ENCODE results near the gene TBX18. TPM values are rescaled to one million over a fixed set of nuclear protein-coding genes. Genes with fewer than 3 reads are reported as not detected.

Gene TBX18
- total RNA-seq, 1 experiment from 2014 or later = not detected

DNA sequence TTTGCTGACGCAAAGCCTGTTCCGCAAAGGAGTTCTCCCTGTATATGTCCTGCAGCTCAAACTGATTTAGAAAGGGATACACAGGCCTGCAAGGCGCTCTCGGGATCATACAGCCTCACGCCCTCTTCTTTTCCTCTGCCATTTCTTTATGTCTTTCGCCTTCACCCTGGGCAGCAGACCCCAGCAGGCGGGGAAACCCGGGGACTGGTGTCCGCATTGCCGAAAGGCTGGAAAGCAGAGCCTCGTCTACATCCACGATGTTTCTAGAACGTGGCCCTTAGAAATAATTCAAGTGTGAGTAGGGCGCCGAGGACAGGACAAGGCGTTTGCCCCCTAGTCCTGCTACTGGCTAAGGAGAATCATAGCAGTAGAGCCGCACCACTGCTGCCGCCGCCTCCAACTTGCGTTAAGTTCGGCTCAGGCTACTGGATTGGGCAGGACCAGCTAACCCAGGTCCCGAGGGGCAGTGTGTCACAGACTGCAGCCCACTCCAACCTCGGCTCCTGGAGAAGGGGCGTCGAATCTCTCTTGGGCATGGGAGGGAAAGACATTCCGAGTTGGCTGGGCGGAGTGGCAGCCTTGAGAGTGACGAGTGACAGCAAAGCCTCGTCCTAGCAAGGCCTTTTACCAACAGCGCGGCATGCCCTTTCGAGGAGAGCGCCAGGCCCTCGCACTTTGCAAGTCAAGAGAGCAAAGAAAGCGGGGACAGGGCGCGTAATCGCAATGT is 2.6 kb upstream of the TBX18 start:
- Histone ChIP-seq H3K9ac (ENCODE audit: extremely low read depth, insufficient read length, low read length) (no peak overlapping the region), H2AK5ac (ENCODE audit: insufficient read length, low read length) (no peak overlapping the region), H3T11ph (ENCODE audit: low read length) (no peak overlapping the region), H3K27ac (ENCODE audit: insufficient read length, low read depth, low read length) (no peak overlapping the region), H3K4me1 (ENCODE audit: insufficient read depth, low read length) (no peaks in the 10 kb centered on the region; the same call in 1 of the 2 replicates), H3K79me2 (ENCODE audit: insufficient read depth, low read length) (no peaks in the 10 kb centered on the region), H4K20me1 (ENCODE audit: control insufficient read depth, insufficient read depth, insufficient read length) (no peaks in the 10 kb centered on the region), H3K27me3 (ENCODE audit: insufficient read depth, low read length) (peaks cover 77% of the 10 kb centered on the region), H2BK20ac (ENCODE audit: low read depth, low read length, poor library complexity, severe bottlenecking) (no peak overlapping the region), H2AFZ (ENCODE audit: low read length) (no peak overlapping the region), H3K14ac (ENCODE audit: insufficient read depth, low read length) (no peak overlapping the region), H3K4me2 (ENCODE audit: insufficient read depth, insufficient read length, low read length) (peak overlapping the region; percentile 28), H4K5ac (ENCODE audit: insufficient read length, low read depth, low read length) (no peak overlapping the region), H3K79me1 (ENCODE audit: insufficient read depth, low read depth, low read length, poor library complexity, severe bottlenecking) (no peaks in the 10 kb centered on the region), H3K23ac (ENCODE audit: insufficient read length, low read depth, low read length) (no peak overlapping the region), H3K18ac (ENCODE audit: insufficient read length, low read depth, low read length) (no peak overlapping the region), H2BK120ac (ENCODE audit: low read depth, low read length, poor library complexity, severe bottlenecking) (no peak overlapping the region), H2BK5ac (ENCODE audit: insufficient read length, low read length) (no peak overlapping the region), H3K9me3 (ENCODE audit: control insufficient read depth, low read depth, low read length) (no peaks in the 10 kb centered on the region), H3K56ac (ENCODE audit: insufficient read length, low read depth, low read length) (no peak overlapping the region), H3K23me2 (ENCODE audit: insufficient read length, low read depth, low read length, poor library complexity, severe bottlenecking) (peaks cover 25% of the 10 kb centered on the region), H2BK15ac (ENCODE audit: low read depth, low read length) (no peak overlapping the region), H3K4ac (ENCODE audit: low read depth, low read length) (no peak overlapping the region), H4K91ac (ENCODE audit: insufficient read length, low read depth, low read length) (no peak overlapping the region), H4K8ac (replicated peaks; ENCODE audit: insufficient read length, low read depth, low read length) (no peak overlapping the region), H2BK12ac (ENCODE audit: insufficient read length, low read depth, low read length) (no peak overlapping the region)
- Mint-ChIP-seq H3K4me3 (peak overlapping the region in 1 of 2 experiments; percentile 75; a peak in 4 of 5 replicates), H3K27me3 (ENCODE audit: low read depth) (peaks cover 100% of the 10 kb centered on the region), H3K36me3 (ENCODE audit: insufficient read depth in 1 of 3, low read depth in 3 of 3) (no peaks in the 10 kb centered on the region; a peak in 1 of 7 replicates), H3K27ac (no peak overlapping the region; a peak in 1 of 7 replicates), H3K9me3 (peaks cover 0 to 10% of the 10 kb centered on the region in 2 experiments; a peak in 2 of 5 replicates), H3K4me1 (peaks cover 19 to 42% of the 10 kb centered on the region in 2 experiments)
- peak; percentile 74 for DNase-seq
- WGBS (ENCODE audit: extremely low coverage, insufficient read length, low lambda C conversion rate) = no CpG with 5 or more reads among the region's 38 CpGs
- TF ChIP-seq, protein P1, sequence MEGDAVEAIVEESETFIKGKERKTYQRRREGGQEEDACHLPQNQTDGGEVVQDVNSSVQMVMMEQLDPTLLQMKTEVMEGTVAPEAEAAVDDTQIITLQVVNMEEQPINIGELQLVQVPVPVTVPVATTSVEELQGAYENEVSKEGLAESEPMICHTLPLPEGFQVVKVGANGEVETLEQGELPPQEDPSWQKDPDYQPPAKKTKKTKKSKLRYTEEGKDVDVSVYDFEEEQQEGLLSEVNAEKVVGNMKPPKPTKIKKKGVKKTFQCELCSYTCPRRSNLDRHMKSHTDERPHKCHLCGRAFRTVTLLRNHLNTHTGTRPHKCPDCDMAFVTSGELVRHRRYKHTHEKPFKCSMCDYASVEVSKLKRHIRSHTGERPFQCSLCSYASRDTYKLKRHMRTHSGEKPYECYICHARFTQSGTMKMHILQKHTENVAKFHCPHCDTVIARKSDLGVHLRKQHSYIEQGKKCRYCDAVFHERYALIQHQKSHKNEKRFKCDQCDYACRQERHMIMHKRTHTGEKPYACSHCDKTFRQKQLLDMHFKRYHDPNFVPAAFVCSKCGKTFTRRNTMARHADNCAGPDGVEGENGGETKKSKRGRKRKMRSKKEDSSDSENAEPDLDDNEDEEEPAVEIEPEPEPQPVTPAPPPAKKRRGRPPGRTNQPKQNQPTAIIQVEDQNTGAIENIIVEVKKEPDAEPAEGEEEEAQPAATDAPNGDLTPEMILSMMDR (conservative IDR thresholded peaks at IDR 0.05) = no peak

Measured in H9 (cell line).